Mesothelial cell of epicardium (in vitro differentiated cells): ENCODE measurements around the gene CFAP20DC. TPM values are rescaled to one million over a fixed set of nuclear protein-coding genes. Genes with fewer than 3 reads are reported as not detected.

Source experiments
- DNase-seq, 2 experiments: peaks; one replicate each; pipeline ENCODE4 v3.0.0; 2021; ENCODE audit warnings: low spot score in 2 of 2; ENCODE audit not compliant: unreplicated experiment in 2 of 2
- H3K27ac Mint-ChIP-seq: 2 replicates; pipeline ENCODE4 v1.8.0; 2021; ENCODE audit warnings: mixed read lengths
- H3K27me3 Mint-ChIP-seq: 2 replicates; pipeline ENCODE4 v1.8.0; 2021; ENCODE audit warnings: low read depth, mixed read lengths
- H3K36me3 Mint-ChIP-seq: 2 replicates; pipeline ENCODE4 v1.8.0; 2021; ENCODE audit warnings: mixed read lengths
- H3K4me1 Mint-ChIP-seq: 2 replicates; pipeline ENCODE4 v1.8.0; 2021; ENCODE audit warnings: mixed read lengths
- H3K4me3 Mint-ChIP-seq: 2 replicates; pipeline ENCODE4 v1.8.0; 2021; ENCODE audit warnings: mild to moderate bottlenecking, moderate library complexity, mixed read lengths
- H3K9me3 Mint-ChIP-seq: 2 replicates; pipeline ENCODE4 v1.8.0; 2021; ENCODE audit warnings: mixed read lengths
- CTCF ChIP-seq: fragments of 200-600 bp; sonication (generic); IDR thresholded peaks from one replicate; pipeline ENCODE4 v1.5.0; 2021; ENCODE audit warnings: antibody characterized with exemption; ENCODE audit not compliant: unreplicated experiment
- total RNA-seq: library from RNA; stranded (reverse); gene quantifications from 3 replicates; pipeline ENCODE4 v1.2.1, GENCODE V29; 2021

Gene CFAP20DC
- total RNA-seq, 1 donor from 2014 or later, result 5.4 TPM

- H3K36me3 Mint-ChIP-seq, result no peaks in the 10 kb centered on the region
- TF ChIP-seq CTCF, result no peak
- H3K9me3 Mint-ChIP-seq, result peaks cover 13% of the 10 kb centered on the region
- DNase-seq, result no peak
- H3K27ac Mint-ChIP-seq, result no peak overlapping the region
- H3K4me3 Mint-ChIP-seq, result no peak overlapping the region
- H3K4me1 Mint-ChIP-seq, result no peaks in the 10 kb centered on the region
- H3K27me3 Mint-ChIP-seq, result no peaks in the 10 kb centered on the region
Measured at GRCh38 chr3:58946875-58947274, 103.0 kb downstream of the CFAP20DC start.

- DNase-seq, result no peak
- Mint-ChIP-seq H3K4me1 (no peaks in the 10 kb centered on the region), H3K27ac (no peak overlapping the region), H3K4me3 (no peak overlapping the region), H3K36me3 (peaks cover 3% of the 10 kb centered on the region), H3K9me3 (no peaks in the 10 kb centered on the region), H3K27me3 (no peaks in the 10 kb centered on the region)
- no peak for TF ChIP-seq CTCF
Measured at GRCh38 chr3:58938057-58938456, 111.8 kb downstream of the CFAP20DC start.

- no peak for DNase-seq
- Mint-ChIP-seq H3K9me3 (peaks cover 26% of the 10 kb centered on the region), H3K36me3 (peaks cover 3% of the 10 kb centered on the region), H3K4me3 (no peak overlapping the region), H3K4me1 (no peaks in the 10 kb centered on the region), H3K27me3 (no peaks in the 10 kb centered on the region), H3K27ac (no peak overlapping the region)
- no peak for TF ChIP-seq CTCF
Measured at GRCh38 chr3:58924578-58924977, 125.2 kb downstream of the CFAP20DC start.

GRCh38 chr3:58900386-58900785 is 149.4 kb downstream of the CFAP20DC start:
- DNase-seq, result no peak
- Mint-ChIP-seq H3K4me1 (peaks cover 10% of the 10 kb centered on the region), H3K27ac (no peak overlapping the region), H3K4me3 (no peak overlapping the region), H3K36me3 (peaks cover 3% of the 10 kb centered on the region), H3K27me3 (no peaks in the 10 kb centered on the region), H3K9me3 (peaks cover 25% of the 10 kb centered on the region)
- no peak for TF ChIP-seq CTCF

- TF ChIP-seq CTCF, result no peak
- peaks cover 7% of the 10 kb centered on the region for H3K36me3 Mint-ChIP-seq
- no peak overlapping the region for H3K4me3 Mint-ChIP-seq
- peaks cover 29% of the 10 kb centered on the region for H3K9me3 Mint-ChIP-seq
- H3K4me1 Mint-ChIP-seq, result peaks cover 10% of the 10 kb centered on the region
- no peak overlapping the region for H3K27ac Mint-ChIP-seq
- no peak for DNase-seq
- no peaks in the 10 kb centered on the region for H3K27me3 Mint-ChIP-seq
Measured at GRCh38 chr3:58899953-58900298, 149.9 kb downstream of the CFAP20DC start.
